Ramos (cell line): ENCODE results near the gene VILL.
"Not testable (repeated sequence)": the region's sequence is repeated elsewhere in the genome, so short reads cannot be mapped to it uniquely, and the experiment has no call there.

Experiments
- in situ Hi-C: fragments of 300-500 bp; cut with MboI; formaldehyde crosslinking; loops from one replicate; pipeline ENCODE4 v1.14.3; 2022; ENCODE audit warnings: low sequenced_read_pairs; ENCODE audit not compliant: unreplicated experiment

The VILL gene

GRCh38 chr3:38029400-38030125 lies 39.0 kb downstream of the VILL start, which contains the start of gene PLCD1:
PLCD1 (minus strand) TSS chr3:38029642; CDS start chr3:38029539, 103 bp downstream.
- in situ Hi-C loops: no loop called here

- in situ Hi-C loops: no loop called here
These were observed 39.8 kb downstream of the VILL start for GRCh38 chr3:38030126-38031021.

- in situ Hi-C loops: no loop called here
These were observed 40.7 kb downstream of the VILL start for GRCh38 chr3:38031022-38031994.

GRCh38 chr3:38032328-38032865 lies 41.8 kb downstream of the VILL start:
- in situ Hi-C loops: no loop called here

GRCh38 chr3:38033586-38033985 lies 43.0 kb downstream of the VILL start:
- in situ Hi-C loops: not testable (repeated sequence)

- in situ Hi-C loops: not testable (repeated sequence)
These were observed 43.7 kb downstream of the VILL start for GRCh38 chr3:38034335-38034734.

- in situ Hi-C loops: no loop called here
These were observed 45.7 kb downstream of the VILL start for GRCh38 chr3:38036286-38036685.

GRCh38 chr3:38036906-38037305 lies 46.3 kb downstream of the VILL start:
- in situ Hi-C loops: no loop called here

- in situ Hi-C loops: no loop called here
These were observed 47.9 kb downstream of the VILL start for GRCh38 chr3:38038447-38038911.

- in situ Hi-C loops: no loop called here
These were observed 48.7 kb downstream of the VILL start, which contains the start of gene DLEC1 for GRCh38 chr3:38039101-38039898. DLEC1 (plus strand) TSS chr3:38039208; CDS start chr3:38039226, 18 bp downstream.

GRCh38 chr3:38039899-38040261 lies 49.3 kb downstream of the VILL start:
- in situ Hi-C loops: no loop called here

- in situ Hi-C loops: no loop called here
These were observed 49.8 kb downstream of the VILL start for GRCh38 chr3:38040401-38040800.

GRCh38 chr3:38043486-38043885 lies 52.9 kb downstream of the VILL start:
- in situ Hi-C loops: no loop called here

GRCh38 chr3:38046027-38046426 lies 55.4 kb downstream of the VILL start:
- in situ Hi-C loops: no loop called here

- in situ Hi-C loops: no loop called here
These were observed 56.2 kb downstream of the VILL start for GRCh38 chr3:38046821-38047220.

- in situ Hi-C loops: no loop called here
These were observed 57.3 kb downstream of the VILL start for GRCh38 chr3:38047896-38048295.

- in situ Hi-C loops: no loop called here
These were observed 59.0 kb downstream of the VILL start for GRCh38 chr3:38049358-38050126.

- in situ Hi-C loops: no loop called here
These were observed 60.5 kb downstream of the VILL start for GRCh38 chr3:38051131-38051530.
